Astrocyte (in vitro differentiated cells and primary cell): ENCODE measurements around the gene OPCML.

Source experiments
- CTCF ChIP-seq: IDR thresholded peaks from 2 replicates; pipeline ENCODE4 v1.5.1; 2011; ENCODE audit warnings: low read depth, mild to moderate bottlenecking, inconsistent platforms, low read length, moderate library complexity; ENCODE audit not compliant: insufficient read depth
- EZH2 ChIP-seq: IDR thresholded peaks from 2 replicates; pipeline ENCODE4 v1.6.1; 2012; ENCODE audit warnings: mild to moderate bottlenecking, low read length, inconsistent platforms; ENCODE audit not compliant: insufficient read depth

- TF ChIP-seq CTCF (no peak), EZH2 (no peak)
These were observed 728.0 kb downstream of the OPCML start for GRCh38 chr11:132804258-132804657.
